ENCODE results near the gene TMEM8B.

Gene TMEM8B

GRCh38 chr9:35840881-35841644, 12.0 kb downstream of the TMEM8B start:
- no peak for DNase-seq

DNA sequence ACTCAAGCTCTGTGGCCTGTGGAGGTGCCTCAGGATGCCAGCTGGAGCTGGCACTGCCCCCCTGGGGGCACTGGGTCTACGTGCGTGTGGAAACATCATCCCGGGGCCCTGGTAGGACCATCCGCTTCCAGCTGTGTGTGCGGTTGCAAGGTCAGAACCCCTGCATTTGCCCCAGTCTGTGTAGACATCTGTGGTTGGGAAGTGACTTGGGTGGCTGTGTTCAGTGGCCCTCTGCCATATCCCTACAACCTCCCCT, 12.5 kb downstream of the TMEM8B start:
- no peak for DNase-seq

DNA sequence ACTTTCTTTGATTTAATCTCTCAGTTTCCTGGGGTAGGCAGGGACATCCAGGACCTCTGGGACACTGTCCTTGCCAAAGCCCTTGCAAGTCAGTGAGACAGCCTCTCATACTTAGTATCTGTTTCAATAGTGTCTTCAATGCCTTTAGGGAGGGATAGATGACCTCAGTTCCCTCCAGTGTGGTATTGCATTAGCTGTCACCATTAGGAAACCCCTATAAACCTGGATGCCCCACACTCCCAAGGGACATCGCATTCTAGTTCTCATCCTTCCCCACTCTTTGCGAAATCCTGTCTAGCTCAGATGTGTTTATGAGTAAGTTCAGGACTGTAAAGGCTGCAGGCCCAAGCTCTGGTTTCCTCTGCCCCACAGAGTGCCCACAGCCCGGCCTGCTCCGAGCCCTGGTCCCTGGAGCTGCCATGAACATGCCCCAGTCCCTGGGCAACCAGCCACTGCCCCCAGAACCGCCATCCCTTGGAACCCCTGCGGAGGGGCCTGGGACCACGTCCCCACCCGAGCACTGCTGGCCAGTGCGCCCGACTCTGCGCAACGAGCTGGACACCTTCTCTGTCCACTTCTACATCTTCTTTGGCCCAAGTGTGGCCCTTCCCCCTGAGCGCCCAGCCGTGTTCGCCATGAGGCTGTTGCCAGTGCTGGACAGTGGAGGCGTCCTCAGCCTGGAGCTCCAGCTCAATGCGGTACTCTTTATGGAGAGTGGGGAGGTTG, 13.2 kb downstream of the TMEM8B start:
- no peak for DNase-seq

GRCh38 chr9:35842795-35843194, 13.8 kb downstream of the TMEM8B start:
- no peak for DNase-seq

- no peak for DNase-seq
Observed at GRCh38 chr9:35844628-35845270, 15.7 kb downstream of the TMEM8B start.

DNA sequence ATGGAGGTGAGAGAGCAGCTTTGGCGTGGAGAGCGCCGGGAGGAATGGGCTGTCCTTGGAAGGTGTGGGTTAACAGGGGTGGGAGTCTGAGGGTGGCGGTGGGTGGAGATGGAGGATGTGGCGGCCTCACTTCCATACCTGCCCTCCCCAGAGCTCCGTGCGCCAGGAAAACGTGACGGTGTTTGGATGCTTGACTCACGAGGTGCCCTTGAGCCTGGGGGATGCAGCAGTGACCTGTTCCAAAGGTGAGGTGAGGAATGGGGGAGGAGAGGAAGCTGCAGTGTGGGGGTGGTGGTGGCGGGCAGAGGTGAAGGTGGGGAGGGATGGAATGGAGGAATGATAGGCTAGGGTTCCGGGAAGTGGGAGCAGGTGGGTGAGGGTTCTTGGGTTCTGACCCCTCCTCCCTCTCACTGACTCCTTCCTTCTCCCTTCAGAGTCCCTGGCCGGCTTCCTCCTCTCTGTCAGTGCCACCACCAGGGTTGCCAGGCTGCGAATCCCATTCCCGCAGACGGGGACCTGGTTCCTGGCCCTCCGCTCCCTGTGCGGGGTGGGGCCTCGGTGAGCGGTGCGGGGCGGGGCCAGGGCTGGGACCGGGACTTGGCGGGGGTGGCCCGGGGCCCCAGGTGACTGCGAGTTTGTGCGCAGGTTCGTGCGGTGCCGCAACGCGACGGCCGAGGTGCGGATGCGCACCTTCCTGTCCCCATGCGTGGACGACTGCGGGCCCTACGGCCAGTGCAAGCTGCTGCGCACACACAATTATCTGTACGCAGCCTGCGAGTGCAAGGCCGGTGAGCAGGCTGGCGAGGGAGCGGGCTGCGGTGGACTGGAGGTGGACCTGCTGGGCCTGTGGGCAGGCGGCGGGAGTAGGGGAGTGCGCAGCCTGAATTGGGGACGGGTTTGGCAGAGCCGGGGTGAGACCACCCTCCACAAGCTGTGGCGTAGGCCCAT, 17.1 kb downstream of the TMEM8B start:
- no peak for DNase-seq

DNA sequence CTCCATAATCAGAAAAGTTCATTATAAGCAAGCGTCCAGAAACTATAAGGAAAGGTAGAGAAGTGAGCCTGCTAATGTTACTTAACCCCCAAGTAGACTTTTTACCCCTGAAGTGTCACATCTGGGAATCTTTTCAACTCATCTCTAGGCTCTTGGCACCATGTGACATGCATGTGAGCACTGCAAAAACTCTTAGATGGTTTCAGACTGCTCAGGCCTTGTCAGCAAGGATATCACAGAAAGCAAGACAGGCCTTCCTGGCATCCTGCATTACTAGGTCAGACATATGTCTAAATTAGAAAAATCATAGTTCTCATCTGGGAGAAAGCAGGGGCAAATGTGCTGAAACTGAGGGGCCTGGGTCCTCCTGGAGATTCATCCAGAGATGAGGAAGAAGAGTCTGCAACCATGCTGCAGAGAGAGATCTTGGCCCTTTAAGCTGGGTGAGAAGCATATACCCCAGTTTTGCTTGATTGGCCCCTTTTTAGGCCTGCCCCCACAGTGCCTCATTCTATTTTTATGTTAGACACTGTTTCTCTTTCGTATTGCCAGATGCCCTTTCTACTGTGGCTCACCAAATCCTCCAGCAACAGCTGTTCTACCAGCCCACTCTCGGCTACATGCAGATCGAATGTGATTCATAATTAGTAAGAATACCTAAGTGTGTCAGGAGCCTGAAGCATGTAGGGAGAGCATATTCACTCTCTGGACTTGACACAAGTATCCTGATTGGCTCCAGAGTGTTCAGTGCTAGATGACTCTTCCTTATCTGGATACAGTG, 19.0 kb downstream of the TMEM8B start:
- no peak for DNase-seq

- DNase-seq = no peak
Observed at GRCh38 chr9:35852267-35852815, 23.3 kb downstream of the TMEM8B start.

DNA sequence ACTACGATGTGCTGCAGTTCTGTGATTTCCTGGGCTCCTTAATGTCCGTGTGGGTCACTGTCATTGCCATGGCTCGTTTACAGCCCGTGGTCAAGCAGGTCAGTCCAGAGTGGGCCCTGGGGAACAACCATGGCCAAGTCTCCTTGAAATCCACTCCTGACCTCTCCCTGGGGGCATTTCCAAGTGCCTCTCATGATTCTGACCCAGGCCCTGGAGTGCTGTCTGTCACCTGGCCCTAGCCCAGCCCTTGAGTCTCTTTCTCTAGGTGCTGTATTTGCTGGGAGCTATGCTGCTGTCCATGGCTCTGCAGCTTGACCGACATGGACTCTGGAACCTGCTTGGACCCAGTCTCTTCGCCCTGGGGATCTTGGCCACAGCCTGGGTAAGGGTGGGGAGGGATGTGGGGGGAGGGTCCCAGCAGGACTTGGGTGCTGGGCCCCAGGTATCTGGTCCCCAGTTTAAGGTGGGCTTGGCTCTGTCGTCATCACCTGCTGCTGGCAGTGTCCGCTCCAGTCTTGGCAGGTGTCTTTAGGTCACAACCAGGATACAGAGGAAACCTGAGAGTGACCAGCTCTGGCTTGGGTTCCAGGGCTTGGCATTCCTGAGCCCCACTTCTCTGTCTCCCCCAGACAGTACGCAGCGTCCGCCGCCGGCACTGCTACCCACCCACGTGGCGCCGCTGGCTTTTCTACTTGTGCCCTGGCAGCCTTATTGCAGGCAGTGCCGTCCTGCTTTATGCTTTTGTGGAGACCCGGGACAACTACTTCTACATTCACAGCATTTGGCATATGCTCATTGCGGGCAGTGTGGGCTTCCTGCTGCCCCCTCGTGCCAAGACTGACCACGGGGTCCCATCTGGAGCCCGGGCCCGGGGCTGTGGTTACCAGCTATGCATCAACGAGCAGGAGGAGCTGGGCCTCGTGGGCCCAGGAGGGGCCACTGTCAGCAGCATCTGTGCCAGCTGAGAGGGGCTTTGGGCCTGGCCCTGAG, 24.1 kb downstream of the TMEM8B start:
- DNase-seq = no peak

DNA sequence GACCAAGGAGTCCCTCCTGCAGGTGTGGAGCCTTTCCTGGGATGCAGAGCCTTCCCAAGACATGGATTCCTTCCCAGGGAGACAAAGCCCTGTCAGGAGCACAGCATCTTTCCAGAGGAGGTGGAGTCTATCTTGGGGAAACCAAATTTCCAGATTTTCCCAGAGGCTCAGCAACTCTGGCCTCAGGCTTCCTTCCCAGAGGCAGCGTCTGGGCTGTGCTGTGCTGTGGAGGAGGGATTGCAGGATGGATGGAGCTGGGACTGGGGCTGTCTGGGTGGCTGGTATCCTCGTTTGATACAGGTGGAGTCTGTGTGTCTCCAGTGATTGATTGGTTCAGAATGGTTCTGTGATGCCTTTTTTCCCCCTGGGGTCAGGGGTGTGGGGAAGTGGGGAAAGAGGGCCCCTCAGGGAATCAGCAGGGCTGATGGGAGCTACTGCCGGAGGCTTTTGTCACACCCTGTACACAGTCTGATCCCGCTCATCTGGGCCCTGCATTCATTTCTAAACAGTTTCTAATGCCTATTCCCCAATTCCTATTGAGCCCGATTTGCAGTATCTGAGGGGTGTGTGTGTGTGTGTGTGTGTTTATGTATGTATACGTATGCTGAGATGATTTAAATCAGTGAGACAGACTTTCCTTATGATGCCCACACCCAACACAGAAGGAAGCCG, 25.2 kb downstream of the TMEM8B start:
- no peak for DNase-seq

DNA sequence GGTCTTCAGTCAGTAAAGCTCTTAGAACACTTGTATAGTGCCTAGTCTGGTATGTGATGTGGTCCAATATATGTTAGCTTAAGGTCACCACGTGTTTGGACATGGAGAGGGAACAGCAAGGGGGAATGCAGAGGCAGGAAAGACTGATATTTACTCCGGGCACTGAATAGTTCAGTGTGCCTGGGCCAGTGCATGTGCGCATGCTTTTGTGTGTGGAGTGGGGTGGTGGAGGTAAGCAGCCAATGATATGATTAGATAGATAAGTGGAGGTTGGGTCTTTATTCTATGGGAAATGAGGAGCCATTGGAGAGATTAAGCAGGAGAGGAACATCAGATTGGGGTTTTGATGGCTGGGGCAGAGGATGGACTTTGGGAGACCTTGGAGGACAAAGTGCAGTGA, 27.2 kb downstream of the TMEM8B start:
- no peak for DNase-seq

- DNase-seq = no peak
Observed at GRCh38 chr9:35856882-35857281, 27.9 kb downstream of the TMEM8B start.

- DNase-seq = no peak
Observed at GRCh38 chr9:35858458-35858857, 29.4 kb downstream of the TMEM8B start.

GRCh38 chr9:35859310-35859989, 30.4 kb downstream of the TMEM8B start:
- no peak for DNase-seq

DNA sequence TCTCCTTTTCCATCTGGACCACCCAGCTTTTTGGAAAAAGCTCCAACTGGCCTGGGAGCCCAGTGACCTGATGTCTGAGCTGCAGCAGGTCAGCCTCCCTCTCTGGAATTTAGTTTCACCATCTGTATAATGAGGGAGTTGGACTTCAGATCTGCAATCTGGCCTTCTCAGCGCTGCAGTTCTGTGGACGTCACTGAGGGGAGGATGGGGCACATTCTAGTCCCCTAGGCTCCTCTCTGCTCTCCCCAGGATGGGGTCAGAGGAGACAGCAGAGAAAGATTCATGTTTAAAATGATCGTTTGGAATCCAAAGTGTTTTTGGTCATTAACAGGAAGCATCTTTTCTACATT, 30.9 kb downstream of the TMEM8B start:
- no peak for DNase-seq

DNA sequence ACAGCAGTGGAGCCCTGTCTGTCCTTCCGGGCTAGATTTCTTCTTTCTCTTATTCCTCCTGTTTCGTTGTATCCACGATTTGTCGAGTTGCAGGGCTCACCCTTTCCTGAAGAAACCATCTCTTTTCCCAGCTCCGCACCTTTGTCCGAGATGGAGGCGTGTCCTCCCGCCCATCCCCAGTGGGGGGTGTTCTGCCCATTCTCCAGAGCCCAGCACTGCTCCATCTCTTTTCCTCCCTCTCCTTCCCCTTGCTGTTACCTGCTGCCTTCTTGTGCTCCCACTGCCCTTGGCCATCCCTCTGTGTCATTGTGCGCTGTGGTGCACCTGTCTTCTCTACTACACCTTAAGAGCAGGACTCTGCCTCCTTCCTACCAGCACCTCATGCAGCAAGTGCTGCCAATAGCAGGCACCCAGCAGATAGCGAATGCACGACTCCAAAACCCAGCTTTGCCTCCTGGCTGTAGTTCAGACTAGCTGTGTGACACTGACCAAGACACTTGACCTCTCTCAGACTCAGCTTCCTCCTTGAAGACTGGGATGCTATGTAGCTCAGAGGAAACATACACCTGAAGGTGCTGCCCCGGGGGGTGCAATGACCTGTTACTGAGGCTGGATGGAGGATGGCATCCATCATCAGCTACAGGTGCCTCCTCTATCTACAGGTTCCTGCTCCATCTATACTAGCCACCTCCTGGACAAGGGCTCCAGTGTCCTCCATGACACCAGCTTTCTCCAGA, 32.3 kb downstream of the TMEM8B start:
- DNase-seq = no peak

GRCh38 chr9:35862328-35862727, 33.3 kb downstream of the TMEM8B start:
- DNase-seq = no peak

DNA sequence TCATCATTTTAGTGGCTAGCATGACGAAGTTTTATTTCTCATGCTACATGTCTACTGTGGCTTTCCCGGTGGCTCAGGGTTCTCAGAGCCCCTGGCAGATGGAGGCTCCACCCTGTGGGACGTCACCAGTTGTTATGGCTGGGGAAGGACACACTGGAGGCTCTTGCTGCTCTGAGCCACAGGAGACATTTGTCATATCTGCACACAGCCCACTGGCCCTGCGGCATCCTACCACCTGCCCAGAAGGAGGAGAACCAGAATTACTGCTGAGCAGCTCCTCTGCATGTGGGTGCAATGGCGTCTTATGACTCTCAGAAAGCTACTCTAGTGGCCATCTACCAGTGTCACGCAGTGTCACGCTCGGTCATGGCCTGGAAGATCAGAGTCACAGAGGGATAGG, 34.6 kb downstream of the TMEM8B start:
- no peak for DNase-seq

- no peak for DNase-seq
Observed at GRCh38 chr9:35864695-35865255, 35.7 kb downstream of the TMEM8B start.

Measured in activated CD4-positive, CD25-positive, alpha-beta regulatory T cell treated with anti-CD3 and anti-CD28 coated beads, Interleukin-2, amount 50 U/mL, for 72 hours (primary cell).